GM23338 (cell line): ENCODE results near the gene IL20. TPM values are rescaled to one million over a fixed set of nuclear protein-coding genes. Genes with fewer than 3 reads are reported as not detected.

Experiments used
- ATAC-seq: fragments of 200-7000 bp; cut with Tn5 transposase; 3 replicates; pipeline ENCODE4 v1.9.1; 2020
- DNase-seq: peaks from one replicate; pipeline ENCODE4 v3.0.0-alpha.2; 2015; ENCODE audit warnings: low spot score
- H2AFZ ChIP-seq: fragments of 200-600 bp; sonication (generic); 2 replicates; pipeline ENCODE4 v1.8.0; 2016; ENCODE audit warnings: antibody characterized with exemption, mild to moderate bottlenecking, moderate library complexity
- H3F3A ChIP-seq: fragments of 200-600 bp; sonication (generic); replicated peaks from 2 replicates; pipeline ENCODE4 v1.8.0; 2017; ENCODE audit warnings: antibody characterized with exemption, mixed run types, low read depth
- H3K27ac ChIP-seq: fragments of 200-600 bp; sonication (generic); 2 replicates; pipeline ENCODE4 v1.6.1; 2016; ENCODE audit warnings: low read depth
- H3K27me3 ChIP-seq: fragments of 200-600 bp; sonication (generic); 2 replicates; pipeline ENCODE4 v1.8.0; 2016; ENCODE audit warnings: mild to moderate bottlenecking, mixed run types, moderate library complexity; ENCODE audit not compliant: insufficient read depth
- H3K36me3 ChIP-seq: fragments of 200-600 bp; sonication (generic); 2 replicates; pipeline ENCODE4 v1.8.0; 2016; ENCODE audit warnings: mild to moderate bottlenecking; ENCODE audit not compliant: insufficient read depth
- H3K4me1 ChIP-seq: fragments of 200-600 bp; sonication (generic); 2 replicates; pipeline ENCODE4 v1.8.0; 2016; ENCODE audit warnings: mild to moderate bottlenecking, moderate library complexity; ENCODE audit not compliant: insufficient read depth
- H3K4me2 ChIP-seq: fragments of 200-600 bp; sonication (generic); 2 replicates; pipeline ENCODE4 v1.7.1; 2017; ENCODE audit warnings: mixed run types
- H3K4me3 ChIP-seq: fragments of 200-600 bp; sonication (generic); 2 replicates; pipeline ENCODE4 v1.6.1; 2016; ENCODE audit warnings: mixed run types
- H3K79me2 ChIP-seq: fragments of 200-600 bp; sonication (generic); replicated peaks from 2 replicates; pipeline ENCODE4 v1.8.0; 2017; ENCODE audit warnings: mild to moderate bottlenecking; ENCODE audit not compliant: insufficient read depth
- H3K9me2 ChIP-seq: fragments of 200-600 bp; sonication (generic); 2 replicates; pipeline ENCODE4 v1.8.0; 2017; ENCODE audit not compliant: insufficient read depth
- H4K20me1 ChIP-seq: fragments of 200-600 bp; sonication (generic); replicated peaks from 2 replicates; pipeline ENCODE4 v1.8.0; 2017; ENCODE audit warnings: mild to moderate bottlenecking; ENCODE audit not compliant: insufficient read depth
- H3K27ac Mint-ChIP-seq: 2 replicates; pipeline ENCODE4 v1.8.0; 2020; ENCODE audit warnings: inconsistent platforms, mild to moderate bottlenecking, moderate library complexity, mixed read lengths
- H3K27me3 Mint-ChIP-seq: 3 replicates; pipeline ENCODE4 v1.8.0; 2022; ENCODE audit warnings: low read depth, mild to moderate bottlenecking, moderate library complexity, mixed read lengths, inconsistent platforms; ENCODE audit not compliant: insufficient read depth, poor library complexity
- H3K36me3 Mint-ChIP-seq: 3 replicates; pipeline ENCODE4 v1.8.0; 2021; ENCODE audit warnings: low read depth, mild to moderate bottlenecking, inconsistent platforms, moderate library complexity, mixed read lengths
- H3K4me1 Mint-ChIP-seq: 3 replicates; pipeline ENCODE4 v1.8.0; 2020; ENCODE audit warnings: mild to moderate bottlenecking, inconsistent platforms, mixed read lengths
- H3K4me3 Mint-ChIP-seq: 3 replicates; pipeline ENCODE4 v1.8.0; 2021; ENCODE audit warnings: moderate library complexity, mild to moderate bottlenecking, inconsistent platforms, mixed read lengths
- H3K9me3 Mint-ChIP-seq: 3 replicates; pipeline ENCODE4 v1.8.0; 2020; ENCODE audit warnings: moderate library complexity, mild to moderate bottlenecking, inconsistent platforms, mixed read lengths
- CREB1 ChIP-seq: fragments of 250-450 bp; sonication (Bioruptor Pico); IDR thresholded peaks from 2 replicates; pipeline ENCODE4 v1.5.0; 2020; ENCODE audit warnings: low read depth, mild to moderate bottlenecking, moderate library complexity
- EZH2 ChIP-seq: fragments of 200-600 bp; sonication (generic); IDR thresholded peaks from one replicate; pipeline ENCODE4 v1.8.0; 2017; ENCODE audit warnings: antibody characterized with exemption, mild to moderate bottlenecking, low read depth; ENCODE audit not compliant: unreplicated experiment
- EZH2phosphoT487 ChIP-seq: fragments of 200-600 bp; sonication (generic); IDR thresholded peaks from one replicate; pipeline ENCODE4 v1.8.1; 2018; ENCODE audit warnings: antibody characterized with exemption; ENCODE audit not compliant: unreplicated experiment
- JUNB ChIP-seq: IDR thresholded peaks from one replicate; pipeline ENCODE4 v1.6.1; 2016; ENCODE audit warnings: antibody characterized with exemption; ENCODE audit not compliant: unreplicated experiment
- STAT1 ChIP-seq: IDR thresholded peaks from one replicate; pipeline ENCODE4 v1.6.1; 2016; ENCODE audit warnings: antibody characterized with exemption; ENCODE audit not compliant: unreplicated experiment
- ZNF331 ChIP-seq: fragments of 250-450 bp; sonication (Bioruptor Pico); IDR thresholded peaks from 2 replicates; pipeline ENCODE4 v1.5.0; 2020; ENCODE audit warnings: low read depth, mild to moderate bottlenecking, moderate library complexity
- polyA plus RNA-seq: library from polyadenylated mRNA; unstranded; fragments of >200 nt; fragmentation: Nextera tagmentation; extraction: Ambion mirVana; gene quantifications from 2 replicates; pipeline ENCODE4 v1.2.1, GENCODE V29; 2016
- total RNA-seq: library from RNA; depleted of rRNA; stranded (reverse); fragments of >200 nt; shearing (Covaris generic); gene quantifications from 2 replicates; pipeline ENCODE4 v1.2.3, GENCODE V29; 2014
- TF ChIP-seq, protein P1 (sequence below), 2 experiments: fragments of 200-600 bp in 1 of 2; sonication (generic) in 1 of 2; conservative IDR thresholded peaks; 2 replicates each; pipeline versions ENCODE4 v1.5.1 to v1.6.1; 2016 to 2017; ENCODE audit warnings: antibody characterized with exemption in 2 of 2, low read depth in 2 of 2, mild to moderate bottlenecking in 2 of 2, moderate library complexity in 1 of 2
- TF ChIP-seq, protein P2 (sequence below): IDR thresholded peaks from one replicate; pipeline ENCODE4 v1.6.1; 2018; ENCODE audit warnings: antibody characterized with exemption; ENCODE audit not compliant: unreplicated experiment
- TF ChIP-seq, protein P3 (sequence below): IDR thresholded peaks from 2 replicates; pipeline ENCODE4 v1.6.1; 2016; ENCODE audit warnings: antibody characterized with exemption

The IL20 gene
- total and polyA plus RNA-seq, 2 experiments from 2014 or later, result not detected

DNA sequence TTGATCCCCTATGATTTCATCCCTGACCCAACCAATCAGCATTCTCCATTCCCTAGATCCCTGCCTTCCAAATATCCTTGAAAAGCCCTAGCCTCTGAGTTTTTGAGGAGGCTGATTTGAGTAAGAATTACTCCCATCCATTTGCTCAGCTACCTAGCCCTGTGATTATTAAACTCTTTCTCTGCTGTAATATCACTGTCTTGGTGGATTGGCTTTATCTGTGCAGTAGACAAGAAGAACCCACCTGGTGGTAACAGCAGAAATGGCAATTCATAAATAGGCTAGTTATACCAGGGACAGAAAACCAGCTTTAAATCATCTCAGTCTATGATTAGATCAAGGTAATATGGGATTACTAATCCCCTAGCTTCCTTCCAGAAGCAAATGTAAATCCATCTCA lies 13.0 kb downstream of the IL20 start:
- no peaks in the 10 kb centered on the region for H3K27me3 ChIP-seq
- H3K27ac Mint-ChIP-seq, result no peak overlapping the region
- peaks cover 8% of the 10 kb centered on the region; the same call in 1 of the 3 replicates for H3K36me3 Mint-ChIP-seq
- peaks cover 34% of the 10 kb centered on the region for H3K9me3 Mint-ChIP-seq
- H3K4me1 Mint-ChIP-seq, result no peaks in the 10 kb centered on the region
- peaks cover 3% of the 10 kb centered on the region; the same call in 1 of the 2 replicates for H3K9me2 ChIP-seq
- no peaks in the 10 kb centered on the region for H3K4me1 ChIP-seq
- no peak overlapping the region for H3K4me3 Mint-ChIP-seq
- H3K4me3 ChIP-seq, result no peak overlapping the region
- 0 out of 2 replicates have a peak, but pooled peaks cover 5% of the 10 kb centered on the region for H3K36me3 ChIP-seq
- H2AFZ ChIP-seq, result no peak overlapping the region
- no peak for TF ChIP-seq EZH2
- TF ChIP-seq, protein P1, sequence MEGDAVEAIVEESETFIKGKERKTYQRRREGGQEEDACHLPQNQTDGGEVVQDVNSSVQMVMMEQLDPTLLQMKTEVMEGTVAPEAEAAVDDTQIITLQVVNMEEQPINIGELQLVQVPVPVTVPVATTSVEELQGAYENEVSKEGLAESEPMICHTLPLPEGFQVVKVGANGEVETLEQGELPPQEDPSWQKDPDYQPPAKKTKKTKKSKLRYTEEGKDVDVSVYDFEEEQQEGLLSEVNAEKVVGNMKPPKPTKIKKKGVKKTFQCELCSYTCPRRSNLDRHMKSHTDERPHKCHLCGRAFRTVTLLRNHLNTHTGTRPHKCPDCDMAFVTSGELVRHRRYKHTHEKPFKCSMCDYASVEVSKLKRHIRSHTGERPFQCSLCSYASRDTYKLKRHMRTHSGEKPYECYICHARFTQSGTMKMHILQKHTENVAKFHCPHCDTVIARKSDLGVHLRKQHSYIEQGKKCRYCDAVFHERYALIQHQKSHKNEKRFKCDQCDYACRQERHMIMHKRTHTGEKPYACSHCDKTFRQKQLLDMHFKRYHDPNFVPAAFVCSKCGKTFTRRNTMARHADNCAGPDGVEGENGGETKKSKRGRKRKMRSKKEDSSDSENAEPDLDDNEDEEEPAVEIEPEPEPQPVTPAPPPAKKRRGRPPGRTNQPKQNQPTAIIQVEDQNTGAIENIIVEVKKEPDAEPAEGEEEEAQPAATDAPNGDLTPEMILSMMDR (conservative IDR thresholded peaks at IDR 0.05; ENCODE audit: low read depth in 2 of 2), result peak; percentile 23 to 47; a peak in 3 of 4 replicates
- peak; percentile 38 for DNase-seq
- no peak overlapping the region for H3K27ac ChIP-seq
- H3K27me3 Mint-ChIP-seq, result peaks cover 3% of the 10 kb centered on the region
- no peak for ATAC-seq
- H3F3A ChIP-seq, result no peaks in the 10 kb centered on the region
- no peaks in the 10 kb centered on the region for H4K20me1 ChIP-seq
- H3K4me2 ChIP-seq, result no peak overlapping the region
- no peaks in the 10 kb centered on the region for H3K79me2 ChIP-seq

DNA sequence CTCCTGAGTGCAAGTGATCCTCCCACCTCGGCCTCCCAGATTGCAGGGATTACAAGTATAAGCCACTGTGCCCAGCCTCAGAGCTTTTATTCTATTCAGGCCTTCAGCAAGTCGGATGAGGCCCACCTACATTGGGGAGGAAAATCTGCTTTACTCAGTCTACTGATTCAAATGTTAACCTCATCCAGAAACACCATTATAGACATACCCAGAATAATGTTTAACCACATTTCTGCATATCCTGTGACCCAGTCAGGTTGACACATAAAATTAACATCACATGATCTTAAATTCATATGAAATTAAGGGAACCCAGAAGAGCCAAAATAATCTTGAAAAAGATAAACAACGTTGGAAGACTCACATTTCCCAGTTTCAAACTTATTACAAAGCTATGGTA lies 14.9 kb downstream of the IL20 start:
- Histone ChIP-seq H4K20me1 (no peaks in the 10 kb centered on the region), H3F3A (no peaks in the 10 kb centered on the region), H3K4me3 (no peak overlapping the region), H3K79me2 (no peaks in the 10 kb centered on the region), H3K27me3 (no peaks in the 10 kb centered on the region), H3K4me1 (no peaks in the 10 kb centered on the region), H3K27ac (no peak overlapping the region), H2AFZ (no peak overlapping the region), H3K4me2 (no peak overlapping the region), H3K9me2 (no peaks in the 10 kb centered on the region), H3K36me3 (0 out of 2 replicates have a peak, but pooled peaks cover 5% of the 10 kb centered on the region)
- TF ChIP-seq EZH2phosphoT487 (no peak), CREB1 (CRISPR knock-in tag) (no peak), ZNF331 (CRISPR knock-in tag) (no peak), STAT1 (no peak), JUNB (no peak)
- TF ChIP-seq, protein P2, sequence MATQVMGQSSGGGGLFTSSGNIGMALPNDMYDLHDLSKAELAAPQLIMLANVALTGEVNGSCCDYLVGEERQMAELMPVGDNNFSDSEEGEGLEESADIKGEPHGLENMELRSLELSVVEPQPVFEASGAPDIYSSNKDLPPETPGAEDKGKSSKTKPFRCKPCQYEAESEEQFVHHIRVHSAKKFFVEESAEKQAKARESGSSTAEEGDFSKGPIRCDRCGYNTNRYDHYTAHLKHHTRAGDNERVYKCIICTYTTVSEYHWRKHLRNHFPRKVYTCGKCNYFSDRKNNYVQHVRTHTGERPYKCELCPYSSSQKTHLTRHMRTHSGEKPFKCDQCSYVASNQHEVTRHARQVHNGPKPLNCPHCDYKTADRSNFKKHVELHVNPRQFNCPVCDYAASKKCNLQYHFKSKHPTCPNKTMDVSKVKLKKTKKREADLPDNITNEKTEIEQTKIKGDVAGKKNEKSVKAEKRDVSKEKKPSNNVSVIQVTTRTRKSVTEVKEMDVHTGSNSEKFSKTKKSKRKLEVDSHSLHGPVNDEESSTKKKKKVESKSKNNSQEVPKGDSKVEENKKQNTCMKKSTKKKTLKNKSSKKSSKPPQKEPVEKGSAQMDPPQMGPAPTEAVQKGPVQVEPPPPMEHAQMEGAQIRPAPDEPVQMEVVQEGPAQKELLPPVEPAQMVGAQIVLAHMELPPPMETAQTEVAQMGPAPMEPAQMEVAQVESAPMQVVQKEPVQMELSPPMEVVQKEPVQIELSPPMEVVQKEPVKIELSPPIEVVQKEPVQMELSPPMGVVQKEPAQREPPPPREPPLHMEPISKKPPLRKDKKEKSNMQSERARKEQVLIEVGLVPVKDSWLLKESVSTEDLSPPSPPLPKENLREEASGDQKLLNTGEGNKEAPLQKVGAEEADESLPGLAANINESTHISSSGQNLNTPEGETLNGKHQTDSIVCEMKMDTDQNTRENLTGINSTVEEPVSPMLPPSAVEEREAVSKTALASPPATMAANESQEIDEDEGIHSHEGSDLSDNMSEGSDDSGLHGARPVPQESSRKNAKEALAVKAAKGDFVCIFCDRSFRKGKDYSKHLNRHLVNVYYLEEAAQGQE, result no peak
- TF ChIP-seq, protein P3, sequence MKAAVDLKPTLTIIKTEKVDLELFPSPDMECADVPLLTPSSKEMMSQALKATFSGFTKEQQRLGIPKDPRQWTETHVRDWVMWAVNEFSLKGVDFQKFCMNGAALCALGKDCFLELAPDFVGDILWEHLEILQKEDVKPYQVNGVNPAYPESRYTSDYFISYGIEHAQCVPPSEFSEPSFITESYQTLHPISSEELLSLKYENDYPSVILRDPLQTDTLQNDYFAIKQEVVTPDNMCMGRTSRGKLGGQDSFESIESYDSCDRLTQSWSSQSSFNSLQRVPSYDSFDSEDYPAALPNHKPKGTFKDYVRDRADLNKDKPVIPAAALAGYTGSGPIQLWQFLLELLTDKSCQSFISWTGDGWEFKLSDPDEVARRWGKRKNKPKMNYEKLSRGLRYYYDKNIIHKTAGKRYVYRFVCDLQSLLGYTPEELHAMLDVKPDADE, result no peak
- TF ChIP-seq, protein P1 (conservative IDR thresholded peaks at IDR 0.05; ENCODE audit: low read depth in 2 of 2), result no peak
- H3K36me3 Mint-ChIP-seq, result peaks cover 8% of the 10 kb centered on the region; the same call in 1 of the 3 replicates
- peaks cover 3% of the 10 kb centered on the region for H3K27me3 Mint-ChIP-seq
- no peak overlapping the region for H3K27ac Mint-ChIP-seq
- H3K4me1 Mint-ChIP-seq, result no peaks in the 10 kb centered on the region
- H3K4me3 Mint-ChIP-seq, result no peak overlapping the region
- no peak for ATAC-seq
- peaks cover 34% of the 10 kb centered on the region for H3K9me3 Mint-ChIP-seq
- DNase-seq, result no peak
